ENCODE measurements around the gene MUC5B. TPM values are rescaled to one million over a fixed set of nuclear protein-coding genes. Genes with fewer than 3 reads are reported as not detected.

MUC5B gene
- total RNA-seq, 1 donor from 2014 or later, result not detected

GRCh38 chr11:1177020-1177770 lies 45.7 kb upstream of the MUC5B start:
- no peaks in the 10 kb centered on the region for H3K4me1 ChIP-seq
- peak; percentile 10 for DNase-seq
- no peaks in the 10 kb centered on the region for H3K9me3 ChIP-seq (replicated peaks)
- H3K36me3 ChIP-seq, result no peaks in the 10 kb centered on the region
- peaks cover 58% of the 10 kb centered on the region for H3K27me3 ChIP-seq (ENCODE audit: low read depth)
- TF ChIP-seq CTCF (IDR thresholded peaks at IDR 0.05; ENCODE audit: borderline replicate concordance), result no peak
- intact Hi-C loops (cut with micrococcal nuclease), result no loop called here
- no peak overlapping the region for H3K27ac ChIP-seq (replicated peaks)
- H3K4me3 ChIP-seq, result no peak overlapping the region

- intact Hi-C loops (cut with micrococcal nuclease), result no loop called here
- TF ChIP-seq CTCF (IDR thresholded peaks at IDR 0.05; ENCODE audit: borderline replicate concordance), result no peak
- Histone ChIP-seq H3K4me3 (no peak overlapping the region), H3K9me3 (replicated peaks) (no peaks in the 10 kb centered on the region), H3K4me1 (no peaks in the 10 kb centered on the region), H3K36me3 (no peaks in the 10 kb centered on the region), H3K27me3 (ENCODE audit: low read depth) (peaks cover 60% of the 10 kb centered on the region), H3K27ac (replicated peaks) (no peak overlapping the region)
- DNase-seq, result no peak
Observed at GRCh38 chr11:1177771-1178090, 45.1 kb upstream of the MUC5B start.

- Histone ChIP-seq H3K4me3 (no peak overlapping the region), H3K27me3 (ENCODE audit: low read depth) (peaks cover 60% of the 10 kb centered on the region), H3K4me1 (no peaks in the 10 kb centered on the region), H3K36me3 (no peaks in the 10 kb centered on the region), H3K9me3 (replicated peaks) (no peaks in the 10 kb centered on the region), H3K27ac (replicated peaks) (no peak overlapping the region)
- intact Hi-C loops (cut with micrococcal nuclease), result no loop called here
- peak; percentile 5 for DNase-seq
- TF ChIP-seq CTCF (IDR thresholded peaks at IDR 0.05; ENCODE audit: borderline replicate concordance), result no peak
Observed at GRCh38 chr11:1178201-1178885, 44.5 kb upstream of the MUC5B start.

- DNase-seq, result peak; percentile 8
- no peak overlapping the region for H3K4me3 ChIP-seq
- H3K4me1 ChIP-seq, result no peaks in the 10 kb centered on the region
- no peak overlapping the region for H3K27ac ChIP-seq (replicated peaks)
- TF ChIP-seq CTCF (IDR thresholded peaks at IDR 0.05; ENCODE audit: borderline replicate concordance), result no peak
- H3K9me3 ChIP-seq (replicated peaks), result no peaks in the 10 kb centered on the region
- intact Hi-C loops (cut with micrococcal nuclease), result no loop called here
- H3K36me3 ChIP-seq, result no peaks in the 10 kb centered on the region
- H3K27me3 ChIP-seq (ENCODE audit: low read depth), result peaks cover 60% of the 10 kb centered on the region
Observed at GRCh38 chr11:1178906-1179305, 44.0 kb upstream of the MUC5B start.

- H3K27ac ChIP-seq (replicated peaks), result no peak overlapping the region
- DNase-seq, result peak; percentile 5
- H3K36me3 ChIP-seq, result no peaks in the 10 kb centered on the region
- H3K9me3 ChIP-seq (replicated peaks), result no peaks in the 10 kb centered on the region
- H3K4me1 ChIP-seq, result no peaks in the 10 kb centered on the region
- peaks cover 60% of the 10 kb centered on the region for H3K27me3 ChIP-seq (ENCODE audit: low read depth)
- no peak overlapping the region for H3K4me3 ChIP-seq
- no peak for TF ChIP-seq CTCF (IDR thresholded peaks at IDR 0.05; ENCODE audit: borderline replicate concordance)
- intact Hi-C loops (cut with micrococcal nuclease), result no loop called here
Observed at GRCh38 chr11:1179641-1180040, 43.2 kb upstream of the MUC5B start.
